Measurements from ENCODE around the gene ASAP3.

Gene ASAP3

GRCh38 chr1:23483321-23484252, at the start of gene ASAP3:
ASAP3 (minus strand) TSS chr1:23484179; CDS start chr1:23484133, 46 bp downstream.
- no peak for DNase-seq (ENCODE audit: extremely low read depth in 1 of 2, low read depth in 1 of 2)

GRCh38 chr1:23533246-23534023, 49.5 kb upstream of the ASAP3 start:
- DNase-seq (ENCODE audit: extremely low read depth in 1 of 2, low read depth in 1 of 2) = no peak

- DNase-seq (ENCODE audit: extremely low read depth in 1 of 2, low read depth in 1 of 2) = no peak
Observed at GRCh38 chr1:23531562-23532094, 47.6 kb upstream of the ASAP3 start.

- DNase-seq (ENCODE audit: extremely low read depth in 1 of 2, low read depth in 1 of 2) = peak; percentile 65 to 75
Observed at GRCh38 chr1:23530747-23531561, 47.0 kb upstream of the ASAP3 start, which contains the start of gene E2F2. E2F2 (minus strand) TSS chr1:23531233; CDS start chr1:23530793, 440 bp downstream.

- DNase-seq (ENCODE audit: extremely low read depth in 1 of 2, low read depth in 1 of 2) = no peak
Observed at GRCh38 chr1:23530087-23530746, 46.2 kb upstream of the ASAP3 start.

- DNase-seq (ENCODE audit: extremely low read depth in 1 of 2, low read depth in 1 of 2) = no peak
Observed at GRCh38 chr1:23529146-23530086, 45.4 kb upstream of the ASAP3 start.

GRCh38 chr1:23528250-23528978, 44.4 kb upstream of the ASAP3 start:
- peak; percentile 71 to 76 for DNase-seq (ENCODE audit: extremely low read depth in 1 of 2, low read depth in 1 of 2)

GRCh38 chr1:23527900-23528249, 43.9 kb upstream of the ASAP3 start:
- DNase-seq (ENCODE audit: extremely low read depth in 1 of 2, low read depth in 1 of 2) = no peak

GRCh38 chr1:23527366-23527765, 43.4 kb upstream of the ASAP3 start:
- DNase-seq (ENCODE audit: extremely low read depth in 1 of 2, low read depth in 1 of 2) = no peak

GRCh38 chr1:23526329-23527041, 42.5 kb upstream of the ASAP3 start:
- DNase-seq (ENCODE audit: extremely low read depth in 1 of 2, low read depth in 1 of 2) = no peak

- DNase-seq (ENCODE audit: extremely low read depth in 1 of 2, low read depth in 1 of 2) = no peak
Observed at GRCh38 chr1:23525558-23526250, 41.7 kb upstream of the ASAP3 start.

- DNase-seq (ENCODE audit: extremely low read depth in 1 of 2, low read depth in 1 of 2) = no peak
Observed at GRCh38 chr1:23524716-23525401, 40.9 kb upstream of the ASAP3 start.

- no peak for DNase-seq (ENCODE audit: extremely low read depth in 1 of 2, low read depth in 1 of 2)
Observed at GRCh38 chr1:23524163-23524562, 40.2 kb upstream of the ASAP3 start.

GRCh38 chr1:23522244-23522982, 38.4 kb upstream of the ASAP3 start:
- DNase-seq (ENCODE audit: extremely low read depth in 1 of 2, low read depth in 1 of 2) = no peak

GRCh38 chr1:23521588-23521987, 37.6 kb upstream of the ASAP3 start:
- DNase-seq (ENCODE audit: extremely low read depth in 1 of 2, low read depth in 1 of 2) = no peak

- no peak for DNase-seq (ENCODE audit: extremely low read depth in 1 of 2, low read depth in 1 of 2)
Observed at GRCh38 chr1:23517581-23517980, 33.6 kb upstream of the ASAP3 start.
